ENCODE data around the gene PDE12. TPM values are rescaled to one million over a fixed set of nuclear protein-coding genes. Genes with fewer than 3 reads are reported as not detected.

PDE12 gene
- total RNA-seq, 1 experiment from 2014 or later: 27.7 TPM

DNA sequence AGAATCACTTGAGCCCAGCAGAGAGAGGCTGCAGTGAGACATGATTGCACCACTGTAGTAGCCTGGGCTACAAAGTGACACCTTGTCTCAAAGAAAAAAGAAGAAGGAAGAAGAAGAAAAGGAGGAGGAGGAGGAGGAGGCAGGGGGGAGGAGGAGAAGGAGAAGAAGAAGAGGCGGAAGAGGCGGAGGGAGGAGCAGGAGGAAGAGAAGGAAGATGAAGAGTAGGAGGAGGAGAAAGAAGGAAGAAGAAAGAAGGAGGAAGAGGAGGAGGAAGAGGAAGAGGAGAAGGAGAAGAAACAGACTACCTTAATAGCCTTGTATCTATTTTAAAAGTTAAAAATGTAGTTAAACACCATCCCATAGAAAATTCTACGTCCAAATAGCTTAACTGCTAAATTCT, 60.2 kb downstream of the PDE12 start:
- Histone ChIP-seq H3K27me3 (ENCODE audit: low read length) (no peaks in the 10 kb centered on the region), H2AFZ (ENCODE audit: low read length) (no peak overlapping the region), H3K9me3 (ENCODE audit: low read length) (no peaks in the 10 kb centered on the region), H3K4me2 (ENCODE audit: low read depth, low read length, poor library complexity, severe bottlenecking) (no peak overlapping the region), H3K9me2 (replicated peaks; ENCODE audit: insufficient read depth, low read length) (no peaks in the 10 kb centered on the region), H3K27ac (ENCODE audit: low read length) (no peak overlapping the region), H3K9ac (ENCODE audit: low read length) (no peak overlapping the region), H3K4me1 (ENCODE audit: low read length) (no peaks in the 10 kb centered on the region), H3K79me2 (ENCODE audit: low read length) (0 out of 2 replicates have a peak, but pooled peaks cover 2% of the 10 kb centered on the region), H4K20me1 (ENCODE audit: insufficient read depth, low read depth, low read length) (no peaks in the 10 kb centered on the region), H3K4me3 (ENCODE audit: low read length) (no peak overlapping the region), H3K36me3 (ENCODE audit: insufficient read depth, low read length) (peaks cover 3% of the 10 kb centered on the region; the same call in 1 of the 2 replicates)
- DNase-seq: no peak

Small RNAs within 50 kb of the gene (small RNA-seq; reads per million reads assigned to genes)
- gene RNU6-108P (not detected), gene RNU6-1181P (not detected), gene RNU6-483P (not detected)

Other genes starting within 250 kb of the PDE12 start
- 0.43 TPM in 1 of 2 replicates, not detected in the other for gene DNAH12, start 11.9 kb upstream of the PDE12 start, total RNA-seq (2014; rRNA removed; shearing (Covaris generic); ENCODE audit: low replicate concordance)
- gene ARF4, start 41.1 kb downstream of the PDE12 start, total RNA-seq (2014; rRNA removed; shearing (Covaris generic); ENCODE audit: low replicate concordance): 40.2 and 69.7 TPM in 2 replicates
- gene DENND6A, start 136.8 kb downstream of the PDE12 start, total RNA-seq (2014; rRNA removed; shearing (Covaris generic); ENCODE audit: low replicate concordance): 18.5 and 61.4 TPM in 2 replicates
- 44.8 and 63.6 TPM in 2 replicates for gene SLMAP, start 200.0 kb downstream of the PDE12 start, total RNA-seq (2014; rRNA removed; shearing (Covaris generic); ENCODE audit: low replicate concordance)

Measured in Karpas-422 (cell line).